NCI-H2196 (cell line): ENCODE measurements around the gene TCOF1.

Source experiments
- DNase-seq: peaks from one replicate; lab custom pipeline; 2025; ENCODE audit not compliant: unreplicated experiment; lab: John Stamatoyannopoulos, UW

TCOF1 gene

DNA sequence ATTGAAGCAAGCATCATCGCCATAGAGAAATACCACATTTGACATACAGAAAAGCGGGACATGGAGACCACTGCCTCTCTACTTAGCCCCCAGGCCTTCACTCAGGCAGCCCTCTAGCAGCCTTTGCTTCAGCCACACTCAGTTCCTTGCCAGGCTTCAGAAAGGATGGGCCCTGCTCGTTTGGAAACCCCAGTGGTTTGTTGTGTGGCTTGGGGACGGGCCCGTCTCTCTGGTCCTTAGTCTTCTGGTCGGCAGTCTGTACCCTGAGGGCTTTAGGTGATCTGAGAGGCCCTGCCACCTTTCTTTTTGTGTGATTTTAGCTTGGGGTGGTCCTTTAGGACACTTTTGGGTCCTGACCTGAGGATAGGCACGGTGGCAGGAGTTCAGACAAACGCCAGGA is 33.7 kb upstream of the TCOF1 start:
- DNase-seq, result no peak

DNA sequence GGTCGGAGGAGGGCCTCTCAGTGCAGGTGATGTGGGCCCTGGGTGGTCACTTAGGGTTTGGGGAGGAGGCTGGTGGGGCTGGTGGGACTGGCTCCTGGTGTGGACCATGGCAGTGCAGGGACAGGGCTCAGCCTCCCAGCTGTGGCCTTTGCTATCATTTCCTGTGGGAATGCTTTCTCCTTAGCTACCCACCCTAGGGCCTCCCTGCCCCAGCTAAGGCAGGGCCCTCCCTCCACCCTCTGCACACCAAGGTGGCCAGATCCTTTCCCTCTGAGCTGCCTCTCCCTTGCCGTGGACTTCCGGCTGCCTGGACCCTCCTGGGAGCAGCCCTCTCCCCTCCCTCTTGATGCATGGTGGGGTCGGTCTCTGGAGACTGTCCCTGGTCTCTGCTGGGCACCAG is 32.1 kb upstream of the TCOF1 start:
- DNase-seq, result no peak

DNA sequence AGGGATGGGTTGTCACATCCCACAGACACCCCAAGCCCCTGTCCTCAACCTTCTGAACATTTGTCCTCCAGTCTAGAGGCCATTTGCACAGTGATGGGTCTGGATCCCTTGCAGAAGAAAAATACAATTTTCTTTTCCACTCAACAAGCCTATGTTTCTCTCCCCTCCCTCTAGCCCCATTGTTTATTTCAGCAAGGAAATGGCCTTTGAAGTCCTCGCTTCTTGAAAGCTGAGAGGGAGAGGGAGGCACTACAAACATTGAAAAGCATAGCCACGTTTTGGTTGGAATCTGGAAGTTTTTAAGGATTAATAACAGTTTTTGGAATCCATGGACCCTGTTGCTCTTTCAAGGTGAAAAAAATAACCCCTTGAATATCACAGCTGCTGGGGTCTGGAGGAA is 30.8 kb upstream of the TCOF1 start:
- DNase-seq, result no peak

DNA sequence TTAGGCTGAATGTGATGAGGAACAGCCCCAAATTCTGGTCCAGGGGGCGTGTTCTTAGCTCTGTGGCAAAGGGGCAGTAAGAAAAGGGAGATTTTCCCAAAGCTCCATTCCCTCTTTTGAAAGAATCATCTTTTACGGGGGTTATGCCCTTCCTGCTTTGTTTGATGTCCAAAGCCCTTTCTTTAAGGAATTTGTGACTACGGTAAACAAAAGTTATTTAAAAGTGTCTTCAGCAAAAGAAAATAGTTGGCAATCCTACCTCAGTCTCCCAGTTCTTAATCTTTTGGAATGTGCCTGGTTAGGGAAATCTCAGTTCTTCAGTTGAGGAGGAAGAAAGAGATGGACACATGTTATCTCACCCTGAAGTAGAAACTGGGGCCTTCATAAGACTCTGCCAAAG is 30.4 kb upstream of the TCOF1 start:
- DNase-seq, result no peak

DNA sequence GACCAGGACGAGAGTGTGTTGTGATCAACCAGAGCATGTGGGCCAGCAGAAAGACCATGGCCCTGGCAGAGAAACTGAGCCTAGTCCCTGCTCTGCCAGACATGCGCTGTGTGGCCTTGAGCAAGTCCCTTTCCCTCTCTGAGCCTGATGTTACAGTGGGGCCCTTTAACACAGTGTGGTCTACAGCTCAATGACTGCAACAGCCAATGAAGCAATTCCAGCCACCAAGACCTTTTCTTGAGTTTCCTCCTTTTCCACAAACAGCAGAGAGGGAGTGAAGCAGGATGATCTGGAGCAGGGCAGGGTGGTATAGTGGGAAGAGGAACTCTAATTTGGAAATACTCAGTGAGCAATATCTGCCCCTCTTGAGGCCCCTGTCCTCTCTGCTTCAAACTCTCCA is 29.0 kb upstream of the TCOF1 start:
- no peak for DNase-seq

DNA sequence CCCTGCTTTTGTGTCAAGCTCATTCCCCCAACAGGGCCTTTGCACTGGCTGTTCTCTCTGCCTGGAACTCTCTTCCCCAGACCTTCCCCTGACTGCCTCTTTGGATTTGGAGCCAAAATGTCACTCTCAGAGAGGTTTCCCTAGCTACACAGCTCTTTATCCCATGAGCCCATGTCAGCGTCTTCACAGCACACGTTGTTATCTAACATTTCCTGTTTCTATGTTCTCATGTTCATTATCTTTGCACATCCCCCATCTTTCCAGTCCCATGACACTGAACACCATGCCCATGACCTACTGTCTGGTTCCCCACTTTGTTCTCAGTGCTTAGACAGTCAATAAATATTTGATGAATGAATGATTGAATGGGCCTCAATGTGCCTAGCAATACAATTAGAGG is 28.5 kb upstream of the TCOF1 start:
- no peak for DNase-seq

DNA sequence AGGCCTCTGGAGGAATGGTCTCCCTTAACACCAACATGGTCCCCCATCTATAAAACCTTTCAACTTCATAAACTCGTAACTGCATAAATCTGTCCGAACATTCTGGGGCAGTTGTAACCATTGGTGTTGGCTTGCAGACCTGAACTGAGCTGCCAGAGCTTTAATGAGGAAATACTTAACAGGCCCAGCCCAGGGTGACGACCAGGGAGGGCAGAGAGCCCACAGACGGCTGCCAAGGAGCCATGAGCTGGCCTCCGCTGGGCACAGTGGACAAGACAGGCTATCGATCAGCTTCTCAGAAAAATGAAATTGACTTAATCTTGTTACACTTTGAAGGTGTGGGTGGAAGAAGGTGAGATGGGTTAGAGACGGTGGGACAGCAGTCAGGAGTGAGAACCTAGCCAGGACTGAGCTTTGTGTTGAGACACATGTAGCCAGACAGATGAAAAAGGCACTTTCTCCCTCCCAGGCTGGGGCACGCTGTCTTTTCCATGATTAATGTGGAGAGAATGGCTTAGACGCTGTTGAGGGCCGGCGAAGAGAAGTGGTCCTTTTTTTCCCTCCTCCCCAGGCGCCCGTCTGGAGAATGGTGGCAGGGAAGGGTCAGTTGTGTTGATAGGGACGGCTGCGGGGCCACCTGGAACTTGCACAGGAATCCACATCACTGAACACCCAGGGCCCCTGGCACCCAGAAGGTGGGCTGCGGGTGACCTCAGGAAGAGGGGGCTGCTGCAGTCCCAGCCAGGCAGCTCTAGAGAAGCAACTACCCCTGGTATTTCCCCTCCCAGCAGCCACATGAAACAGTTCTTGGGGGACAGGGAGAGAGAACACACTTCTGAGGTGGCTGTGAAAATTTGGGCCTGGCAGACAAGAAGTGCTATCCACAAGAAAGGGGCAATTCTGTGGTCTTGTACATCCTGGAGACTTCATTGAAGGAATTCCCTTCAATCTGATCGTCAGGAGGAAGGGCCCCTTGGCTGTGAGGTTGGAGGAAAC is 27.3 kb upstream of the TCOF1 start:
- no peak for DNase-seq

DNA sequence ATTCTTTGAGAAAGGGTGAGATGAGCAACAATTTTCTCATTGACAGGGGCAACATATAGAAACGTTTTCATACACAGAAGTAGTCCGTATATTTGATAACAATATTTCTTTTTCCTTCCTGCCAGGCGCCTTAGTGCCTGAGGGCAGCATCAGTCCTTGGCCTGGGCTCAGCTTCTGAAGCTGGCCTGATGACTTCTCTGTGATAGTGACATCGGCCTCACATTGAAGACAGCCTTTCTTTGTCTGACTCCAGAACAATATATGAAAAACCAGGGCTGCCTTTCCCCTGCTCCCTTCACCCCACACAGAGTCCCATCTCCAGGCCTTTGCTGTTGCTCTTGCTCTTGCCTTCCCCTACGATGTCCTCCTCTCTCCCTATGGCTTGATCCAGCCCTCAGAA is 24.1 kb upstream of the TCOF1 start:
- DNase-seq, result no peak

DNA sequence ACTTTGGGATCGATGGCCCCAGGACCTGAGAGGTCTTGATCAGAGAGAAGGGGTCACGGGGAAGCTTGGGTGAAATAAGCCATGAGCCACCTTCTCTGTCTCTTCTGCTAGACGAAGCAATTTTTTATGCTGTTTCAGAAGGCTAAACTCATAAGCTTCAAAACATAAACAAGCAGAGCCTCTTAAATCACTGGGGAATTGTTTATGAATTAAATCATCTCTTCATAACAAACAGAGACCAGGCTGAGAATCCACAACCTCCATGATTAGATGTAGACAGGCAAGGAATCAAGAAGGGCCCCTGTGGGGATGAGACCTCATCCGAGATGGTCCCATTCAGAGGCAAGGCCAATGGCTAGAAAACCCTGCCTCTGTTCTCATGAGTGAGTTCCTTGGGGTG is 21.7 kb upstream of the TCOF1 start:
- no peak for DNase-seq

DNA sequence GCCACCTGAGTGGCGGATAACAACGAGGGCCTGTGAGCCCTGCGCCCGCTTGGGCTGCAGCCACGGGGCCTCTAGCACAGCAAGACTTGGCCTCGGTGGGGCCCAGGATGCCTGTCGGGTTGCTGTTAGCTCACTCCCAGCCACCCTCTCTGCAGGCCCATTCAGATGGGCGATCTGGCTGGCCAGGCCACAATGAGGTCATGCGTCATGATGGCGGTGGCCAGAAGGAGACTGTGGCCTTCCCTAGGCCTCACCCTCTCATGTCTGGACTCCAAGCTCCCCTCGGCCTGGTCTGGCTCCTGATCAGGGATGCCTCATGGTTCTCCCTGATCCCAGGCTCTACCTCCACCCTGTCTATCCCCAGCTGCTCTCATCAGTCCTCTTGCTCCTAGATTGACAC is 19.0 kb upstream of the TCOF1 start:
- no peak for DNase-seq

DNA sequence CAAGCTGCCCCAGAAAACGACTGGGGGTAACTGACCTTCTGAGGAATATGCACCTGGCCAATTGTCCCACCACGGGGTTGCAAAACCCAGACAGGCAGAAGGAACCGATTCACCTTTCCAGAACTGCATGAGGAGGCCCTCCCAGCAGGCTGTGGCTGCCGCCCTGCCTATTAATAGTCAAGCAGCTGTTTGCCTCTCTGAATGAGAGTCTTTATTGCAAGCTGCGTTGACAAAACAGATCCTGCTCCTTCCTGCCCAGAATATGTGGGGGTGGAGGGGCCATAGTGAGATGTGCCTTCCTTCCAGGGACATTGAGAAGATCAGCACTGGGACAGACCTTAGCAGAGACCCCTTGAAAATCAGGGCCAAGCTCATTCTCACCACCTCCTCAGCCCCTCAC is 18.3 kb upstream of the TCOF1 start:
- no peak for DNase-seq

DNA sequence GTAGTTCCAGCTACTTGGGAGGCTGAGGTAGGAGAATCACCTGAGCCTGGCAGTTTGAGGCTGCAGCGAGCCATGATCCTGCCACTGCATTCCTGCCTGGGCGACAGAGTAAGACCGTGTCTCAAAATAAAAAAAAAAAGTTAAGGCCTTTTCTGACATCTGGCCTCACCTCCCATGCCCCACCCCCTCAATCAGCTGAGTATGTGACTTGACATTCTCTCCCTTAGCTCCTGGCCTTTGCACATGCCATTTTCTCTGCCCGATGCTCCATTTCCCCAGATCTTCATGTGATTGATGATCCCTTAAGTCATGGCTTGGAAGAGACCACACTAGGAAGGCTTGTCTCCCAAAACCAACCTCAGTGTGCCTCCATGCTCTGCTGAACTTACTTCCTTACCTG is 17.7 kb upstream of the TCOF1 start:
- DNase-seq, result no peak

DNA sequence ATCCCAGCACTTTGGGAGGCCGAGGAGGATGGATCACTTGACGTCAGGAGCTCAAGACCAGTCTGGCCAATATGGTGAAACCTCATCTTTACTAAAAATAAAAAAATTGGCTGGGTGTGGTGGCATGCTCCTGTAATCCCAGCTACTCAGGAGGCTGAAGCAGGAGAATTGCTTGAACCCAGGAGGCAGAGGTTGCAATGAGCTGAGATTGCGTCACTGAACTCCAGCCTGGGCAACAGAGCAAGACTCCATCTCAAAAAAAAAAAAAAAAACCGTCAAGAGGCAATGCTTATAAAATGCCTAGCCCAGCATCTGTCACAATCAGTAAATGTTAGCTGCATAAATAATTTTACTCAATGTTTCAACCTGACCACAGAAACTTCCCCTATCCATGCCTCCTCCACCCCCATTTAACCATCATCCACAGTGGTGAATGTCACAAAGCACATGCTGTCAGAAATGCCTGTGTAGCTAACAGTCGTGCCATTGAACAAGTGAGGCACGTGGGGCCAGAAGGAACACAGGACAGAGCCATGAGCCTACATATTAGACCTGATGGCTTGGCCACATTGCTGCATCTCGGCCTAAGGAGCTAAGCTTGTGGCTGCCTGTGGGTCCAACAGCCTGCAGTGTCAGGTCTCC is 16.8 kb upstream of the TCOF1 start:
- no peak for DNase-seq

DNA sequence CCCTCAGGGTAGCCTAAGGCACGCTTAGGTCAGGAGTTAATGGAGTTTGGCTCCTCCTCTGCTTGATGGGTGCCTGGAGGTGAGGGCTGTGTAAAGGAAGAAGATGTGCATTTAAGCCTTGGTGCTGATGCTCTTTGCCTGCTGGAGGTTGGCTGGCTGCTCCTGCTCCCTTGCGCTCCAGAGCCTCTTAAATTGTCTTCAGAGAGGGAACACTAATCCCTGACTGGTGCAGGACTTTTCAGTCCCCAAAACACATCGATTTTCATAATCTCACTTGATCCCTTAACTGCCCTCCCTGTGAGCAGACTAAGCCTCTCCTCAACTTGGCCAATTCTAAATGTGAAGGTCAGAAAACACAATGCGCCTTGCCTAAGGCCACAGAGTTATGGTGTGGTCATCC is 16.2 kb upstream of the TCOF1 start:
- no peak for DNase-seq

DNA sequence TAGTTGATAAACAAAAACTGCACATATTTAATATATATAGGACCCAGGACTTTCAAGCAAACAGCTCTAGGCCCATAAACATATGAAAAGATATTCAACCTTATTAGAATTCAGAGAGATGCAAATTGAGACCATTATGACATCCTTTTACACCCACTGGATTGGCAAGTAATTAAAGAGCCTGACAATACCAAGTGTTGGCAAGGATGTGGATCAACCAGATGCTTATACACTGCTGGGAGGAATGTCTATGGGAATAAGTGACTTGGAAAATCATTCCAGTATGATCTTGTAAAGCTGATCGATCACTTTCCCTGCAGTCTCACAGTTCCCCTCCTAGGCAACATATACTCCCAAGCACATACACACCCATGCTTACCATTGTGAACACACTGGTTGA is 15.5 kb upstream of the TCOF1 start:
- DNase-seq, result no peak

DNA sequence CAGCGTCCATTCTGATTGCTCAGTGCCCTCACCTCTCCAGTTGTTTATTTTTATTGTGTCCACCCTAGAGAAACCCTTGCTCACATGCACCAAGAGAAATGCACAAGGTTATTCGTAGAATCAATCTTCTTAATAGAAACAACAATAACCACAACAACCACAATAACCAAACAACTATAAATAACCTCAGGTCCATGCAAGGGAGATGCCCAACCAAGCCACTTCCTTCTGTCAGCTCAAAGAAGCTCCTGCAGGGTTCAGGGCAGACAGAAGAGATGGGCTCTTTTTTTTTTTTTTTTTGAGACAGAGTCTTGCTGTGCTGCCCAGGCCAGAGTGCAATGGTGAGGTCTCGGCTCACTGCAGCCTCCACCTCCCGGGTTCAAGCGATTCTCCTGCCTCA is 14.9 kb upstream of the TCOF1 start:
- no peak for DNase-seq

DNA sequence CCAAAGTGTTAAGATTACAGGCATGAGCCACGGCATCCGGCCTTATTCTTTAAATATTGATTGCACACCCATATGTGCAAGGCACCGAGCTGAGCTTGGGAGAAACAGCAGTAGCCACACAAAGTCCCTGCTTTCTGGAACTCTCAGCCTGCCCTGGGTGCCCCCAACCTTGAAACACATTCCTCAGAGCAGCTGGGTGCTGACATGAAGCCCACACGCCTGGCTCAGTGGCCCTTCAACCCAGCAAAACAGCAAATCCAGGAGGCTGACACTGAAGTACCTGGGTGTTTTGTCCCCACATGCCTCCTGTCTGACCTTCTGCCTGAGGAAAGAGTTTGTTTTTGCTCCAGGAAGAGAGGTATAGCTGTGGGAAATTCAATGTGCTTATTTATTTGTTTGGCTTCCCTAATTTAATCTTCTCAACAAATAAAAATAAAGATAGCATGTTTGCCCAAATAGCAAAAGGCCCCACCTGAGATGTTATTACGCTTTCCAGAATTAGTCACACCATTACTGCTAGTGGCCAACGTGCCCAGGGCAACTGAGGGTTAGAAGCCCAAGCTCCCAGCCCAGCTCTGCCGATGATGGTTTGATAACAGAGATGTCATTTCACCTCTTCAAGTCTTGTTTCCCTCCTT is 13.4 kb upstream of the TCOF1 start:
- no peak for DNase-seq

DNA sequence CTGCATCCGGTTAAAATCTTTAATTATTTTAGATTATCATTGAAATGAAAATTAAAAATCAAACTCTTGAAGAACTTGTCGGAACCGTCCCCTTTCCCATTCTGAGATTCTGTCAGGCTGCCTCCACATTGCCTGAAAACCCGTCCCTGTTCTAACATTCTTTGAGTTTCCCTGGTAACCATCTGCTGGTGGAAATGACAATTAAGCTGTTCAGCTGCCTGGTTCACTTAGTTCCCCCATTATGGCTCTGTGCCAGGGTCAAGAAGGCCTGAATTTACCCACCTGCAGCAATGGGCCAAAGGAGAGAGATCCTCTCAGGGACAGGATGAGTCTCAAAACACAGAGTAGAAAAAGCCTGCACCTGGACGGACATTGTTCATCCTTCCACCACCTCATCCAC is 11.8 kb upstream of the TCOF1 start:
- DNase-seq, result no peak

DNA sequence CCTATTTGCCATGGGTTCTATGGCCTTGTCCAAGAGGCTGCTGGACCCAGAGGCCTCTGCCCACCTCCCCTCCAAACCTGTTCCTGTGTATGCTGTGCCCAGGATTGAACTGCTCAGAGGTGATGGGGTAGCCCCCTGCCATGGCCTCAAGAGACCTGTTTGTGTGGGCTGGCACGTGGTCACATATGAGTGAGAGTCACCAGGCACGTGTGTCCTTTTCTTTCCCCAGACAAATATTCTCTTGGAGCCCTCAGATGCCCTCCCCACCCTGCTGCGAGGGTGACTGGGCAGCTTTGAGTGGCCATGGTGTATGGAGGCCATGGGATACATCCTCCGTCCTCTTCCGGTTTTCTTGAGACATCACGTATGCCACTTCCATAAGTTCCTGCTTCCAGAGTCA is 10.9 kb upstream of the TCOF1 start:
- DNase-seq, result no peak

DNA sequence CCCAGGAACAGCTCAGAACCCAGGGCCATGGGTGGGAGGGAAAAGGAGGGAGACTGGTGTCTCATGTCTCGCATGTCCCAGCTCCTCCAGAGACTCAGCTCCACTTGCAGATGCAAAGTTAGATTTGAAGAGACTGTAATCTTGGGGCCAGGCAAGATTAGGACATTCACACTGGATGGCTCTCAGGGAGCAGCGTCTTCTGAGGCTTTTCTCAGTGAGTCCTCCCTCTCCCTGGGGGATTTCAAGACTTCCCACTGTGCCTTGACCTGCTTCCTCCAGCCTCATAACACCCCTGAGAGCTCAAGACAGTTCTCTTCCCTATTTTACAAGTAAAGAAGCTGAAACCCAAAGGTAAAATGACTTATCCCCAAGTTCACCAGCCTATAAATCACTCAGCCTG is 10.5 kb upstream of the TCOF1 start:
- no peak for DNase-seq

DNA sequence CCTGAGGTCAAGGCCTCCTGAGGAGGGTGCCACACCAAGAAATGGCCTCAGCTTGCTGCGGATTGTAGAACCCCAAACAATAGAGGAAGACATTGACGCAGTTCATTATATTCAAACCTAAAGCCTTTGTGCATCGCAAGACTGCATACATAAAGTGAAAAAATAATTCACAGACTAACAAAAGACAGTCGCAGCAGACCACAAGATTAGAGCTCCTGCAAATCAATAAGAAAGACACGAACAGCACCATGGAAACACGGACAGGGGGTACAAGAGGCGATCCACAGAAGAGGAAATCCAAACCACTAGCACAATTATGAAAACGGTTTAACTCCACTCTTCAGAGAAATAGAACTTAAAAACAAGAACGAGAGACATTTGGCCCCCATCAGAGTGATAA is 10.0 kb upstream of the TCOF1 start:
- no peak for DNase-seq

DNA sequence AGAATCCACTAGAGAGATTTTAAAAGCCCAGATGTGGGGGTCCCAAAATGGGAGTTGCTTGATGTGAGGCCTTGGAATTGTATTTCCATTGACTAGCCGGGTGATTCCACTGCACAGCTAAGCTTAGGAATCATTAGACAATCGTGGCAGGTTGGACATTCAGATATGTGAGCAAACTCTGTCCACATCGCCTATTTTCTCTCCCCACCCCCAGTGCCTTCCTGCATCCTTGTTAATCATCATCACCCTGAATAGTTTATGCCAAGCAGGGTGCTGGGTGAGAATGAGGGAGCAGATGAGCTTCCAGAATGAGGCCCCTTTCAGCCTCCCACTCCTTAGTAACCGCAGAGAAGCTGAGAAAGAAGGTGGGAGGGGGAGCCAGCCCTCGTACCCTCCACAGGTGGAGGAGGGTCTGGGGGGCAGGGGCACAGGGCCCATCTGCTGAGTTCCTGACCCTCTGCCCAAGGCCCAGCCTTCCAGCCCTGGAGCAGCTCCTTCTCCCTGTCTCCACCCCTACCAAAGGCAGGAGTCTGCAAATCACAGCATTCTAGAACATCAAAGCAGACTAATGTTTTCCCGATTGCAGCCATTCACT is 7.7 kb upstream of the TCOF1 start:
- no peak for DNase-seq
